RWPE2 (cell line): ENCODE results near the gene GNAT1.

Source experiments
- ATAC-seq: fragments of 200-7000 bp; cut with Tn5 transposase; 3 replicates; pipeline ENCODE4 v1.9.1; 2021; ENCODE audit warnings: low read depth
- DNase-seq: peaks from one replicate; pipeline ENCODE4 v3.0.0-alpha.2; 2020; ENCODE audit warnings: low spot score
- H3K27ac ChIP-seq: fragments of 450-650 bp; 2 replicates; pipeline ENCODE4 v1.5.1; 2017; ENCODE audit warnings: mild to moderate bottlenecking; ENCODE audit not compliant: poor library complexity, severe bottlenecking
- H3K27me3 ChIP-seq: fragments of 250-450 bp; sonication (Bioruptor Pico); 2 replicates; pipeline ENCODE4 v1.5.1; 2021; ENCODE audit warnings: mild to moderate bottlenecking, moderate library complexity; ENCODE audit not compliant: insufficient read depth, poor library complexity, severe bottlenecking
- H3K36me3 ChIP-seq: fragments of 250-450 bp; sonication (Bioruptor Pico); 2 replicates; pipeline ENCODE4 v1.5.1; 2020; ENCODE audit warnings: low read depth, mild to moderate bottlenecking, moderate library complexity
- H3K4me1 ChIP-seq: fragments of 250-450 bp; sonication (Bioruptor Pico); 2 replicates; pipeline ENCODE4 v1.5.1; 2021; ENCODE audit warnings: mild to moderate bottlenecking, moderate library complexity; ENCODE audit not compliant: insufficient read depth, poor library complexity, severe bottlenecking
- H3K4me3 ChIP-seq: fragments of 250-450 bp; sonication (Bioruptor Pico); 2 replicates; pipeline ENCODE4 v1.5.1; 2021; ENCODE audit warnings: mild to moderate bottlenecking, moderate library complexity; ENCODE audit not compliant: severe bottlenecking
- H3K9me3 ChIP-seq: fragments of 250-450 bp; sonication (Bioruptor Pico); 2 replicates; pipeline ENCODE4 v1.5.1; 2021; ENCODE audit warnings: mild to moderate bottlenecking, moderate library complexity; ENCODE audit not compliant: severe bottlenecking
- CTCF ChIP-seq: fragments of 450-650 bp; IDR thresholded peaks from one replicate; pipeline ENCODE4 v1.5.1; 2017; ENCODE audit warnings: mild to moderate bottlenecking, moderate library complexity; ENCODE audit not compliant: poor library complexity, severe bottlenecking

GNAT1 gene

DNA sequence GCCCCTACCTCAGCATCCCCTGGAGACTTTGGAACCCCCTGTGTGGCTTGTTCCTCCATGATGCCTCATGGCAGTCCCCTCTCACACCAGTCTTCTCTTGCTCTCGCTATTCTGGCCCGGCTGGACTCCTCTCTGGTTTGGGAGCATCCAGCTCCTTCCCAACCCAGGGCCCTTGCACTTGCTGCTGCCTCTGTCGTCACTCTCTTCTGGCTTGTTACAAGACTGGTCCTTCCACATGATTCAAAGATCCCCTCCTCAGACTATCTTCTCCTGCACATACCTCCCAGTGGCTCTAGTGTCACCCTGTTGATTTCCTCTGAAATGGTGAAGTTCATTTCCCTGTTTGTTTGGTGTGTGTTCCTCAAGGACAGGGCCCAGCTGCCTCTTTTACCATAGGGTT is 38.1 kb downstream of the GNAT1 start:
- Histone ChIP-seq H3K27ac (no peak overlapping the region), H3K27me3 (no peaks in the 10 kb centered on the region), H3K9me3 (no peaks in the 10 kb centered on the region), H3K4me1 (peaks cover 4% of the 10 kb centered on the region), H3K4me3 (no peak overlapping the region), H3K36me3 (no peaks in the 10 kb centered on the region)
- DNase-seq (no peak), ATAC-seq (no peak)
- TF ChIP-seq CTCF, result no peak

- H3K9me3 ChIP-seq, result no peaks in the 10 kb centered on the region
- H3K4me3 ChIP-seq, result no peak overlapping the region
- H3K27ac ChIP-seq, result no peak overlapping the region
- no peak for ATAC-seq
- no peaks in the 10 kb centered on the region for H3K36me3 ChIP-seq
- H3K4me1 ChIP-seq, result peaks cover 4% of the 10 kb centered on the region
- TF ChIP-seq CTCF, result no peak
- no peaks in the 10 kb centered on the region for H3K27me3 ChIP-seq
- DNase-seq, result no peak
These were observed 38.8 kb downstream of the GNAT1 start for GRCh38 chr3:50230104-50230793.

DNA sequence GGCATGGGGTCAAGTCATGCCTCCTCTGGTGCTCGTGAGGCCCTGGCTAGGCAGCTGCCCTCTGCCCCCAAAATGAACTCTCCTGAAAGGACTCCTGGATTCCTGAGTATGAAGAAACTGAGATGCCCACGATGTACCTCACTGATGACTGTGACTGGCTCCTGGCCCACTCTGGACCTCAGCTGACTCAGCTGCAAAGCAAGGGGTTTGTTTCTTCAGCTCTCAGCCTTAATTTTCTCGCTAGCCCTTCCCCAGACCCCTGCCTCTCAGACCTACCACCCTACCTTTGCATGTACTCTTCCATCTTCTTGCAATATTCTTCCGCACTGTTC is 39.4 kb downstream of the GNAT1 start:
- Histone ChIP-seq H3K9me3 (no peaks in the 10 kb centered on the region), H3K4me3 (no peak overlapping the region), H3K4me1 (peaks cover 4% of the 10 kb centered on the region), H3K27ac (no peak overlapping the region), H3K27me3 (no peaks in the 10 kb centered on the region), H3K36me3 (no peaks in the 10 kb centered on the region)
- TF ChIP-seq CTCF, result no peak
- no peak for DNase-seq
- no peak for ATAC-seq

GRCh38 chr3:50231581-50231980 is 40.2 kb downstream of the GNAT1 start:
- Histone ChIP-seq H3K9me3 (no peaks in the 10 kb centered on the region), H3K27me3 (no peaks in the 10 kb centered on the region), H3K4me3 (no peak overlapping the region), H3K36me3 (no peaks in the 10 kb centered on the region), H3K4me1 (peaks cover 4% of the 10 kb centered on the region), H3K27ac (no peak overlapping the region)
- no peak for DNase-seq
- TF ChIP-seq CTCF, result no peak
- ATAC-seq, result no peak

GRCh38 chr3:50232303-50232702 is 40.9 kb downstream of the GNAT1 start:
- DNase-seq (no peak), ATAC-seq (no peak)
- Histone ChIP-seq H3K4me1 (peaks cover 4% of the 10 kb centered on the region), H3K27me3 (no peaks in the 10 kb centered on the region), H3K27ac (no peak overlapping the region), H3K4me3 (no peak overlapping the region), H3K9me3 (no peaks in the 10 kb centered on the region), H3K36me3 (no peaks in the 10 kb centered on the region)
- TF ChIP-seq CTCF, result no peak
